T-helper 17 cell (primary cell): ENCODE data around the gene RASL11B. TPM values are rescaled to one million over a fixed set of nuclear protein-coding genes. Genes with fewer than 3 reads are reported as not detected.

Experiments
- ATAC-seq: fragments of 150-1000 bp; cut with Tn5 transposase; 2 replicates; pipeline ENCODE4 v1.10.0; 2021; ENCODE audit warnings: mild to moderate bottlenecking, moderate library complexity
- DNase-seq, 3 donors: peaks; one replicate each; pipeline versions ENCODE4 v3.0.0 to v3.0.0-alpha.2; 2020 to 2021
- H3K9me3 ChIP-seq: one replicate; pipeline ENCODE4 v1.7.0; 2013; ENCODE audit warnings: low read length, mild to moderate bottlenecking; ENCODE audit not compliant: control insufficient read depth, poor library complexity, severe bottlenecking
- H3K27ac Mint-ChIP-seq: one replicate; pipeline ENCODE4 v1.8.0; 2022; ENCODE audit warnings: mild to moderate bottlenecking, moderate library complexity, mixed read lengths
- H3K27me3 Mint-ChIP-seq: one replicate; pipeline ENCODE4 v1.8.0; 2022; ENCODE audit warnings: mixed read lengths
- H3K36me3 Mint-ChIP-seq: one replicate; pipeline ENCODE4 v1.8.0; 2022; ENCODE audit warnings: low read depth, mixed read lengths
- H3K4me1 Mint-ChIP-seq: one replicate; pipeline ENCODE4 v1.8.0; 2022; ENCODE audit warnings: mild to moderate bottlenecking, mixed read lengths
- H3K4me3 Mint-ChIP-seq: one replicate; pipeline ENCODE4 v1.8.0; 2022; ENCODE audit warnings: mild to moderate bottlenecking, moderate library complexity, mixed read lengths
- total RNA-seq, 4 donors: library from RNA in 2 of 4; stranded (reverse) in 2 of 4; gene quantifications; one replicate each; pipeline ENCODE4 v1.2.3 and lab custom pipeline; 2022 to 2026

The RASL11B gene
- total RNA-seq, 2 donors from 2014 or later: not detected

GRCh38 chr4:52837716-52838558, 24.2 kb upstream of the RASL11B start:
- Mint-ChIP-seq H3K36me3 (no peaks in the 10 kb centered on the region), H3K27ac (no peak overlapping the region)

GRCh38 chr4:52838729-52839586, 23.2 kb upstream of the RASL11B start:
- H3K27me3 Mint-ChIP-seq: peaks cover 24% of the 10 kb centered on the region
- H3K27ac Mint-ChIP-seq: no peak overlapping the region

More at GRCh38 chr4:52837716-52838558, 24.2 kb upstream of the RASL11B start:
- peaks cover 25% of the 10 kb centered on the region for H3K27me3 Mint-ChIP-seq
- no peaks in the 10 kb centered on the region for H3K4me1 Mint-ChIP-seq
- no peak for DNase-seq
- no peak overlapping the region for H3K4me3 Mint-ChIP-seq
- ATAC-seq: no peak
- H3K9me3 ChIP-seq: no peaks in the 10 kb centered on the region

GRCh38 chr4:52840531-52841370, 21.4 kb upstream of the RASL11B start:
- DNase-seq (no peak), ATAC-seq (no peak)
- Mint-ChIP-seq H3K4me3 (no peak overlapping the region), H3K36me3 (no peaks in the 10 kb centered on the region), H3K27ac (no peak overlapping the region), H3K4me1 (no peaks in the 10 kb centered on the region), H3K27me3 (peaks cover 23% of the 10 kb centered on the region)
- H3K9me3 ChIP-seq: no peaks in the 10 kb centered on the region

More at GRCh38 chr4:52838729-52839586, 23.2 kb upstream of the RASL11B start:
- Mint-ChIP-seq H3K4me1 (no peaks in the 10 kb centered on the region), H3K36me3 (no peaks in the 10 kb centered on the region), H3K4me3 (no peak overlapping the region)
- no peak for ATAC-seq
- H3K9me3 ChIP-seq: no peaks in the 10 kb centered on the region
- no peak for DNase-seq

GRCh38 chr4:52841682-52842456, 20.2 kb upstream of the RASL11B start:
- H3K9me3 ChIP-seq: no peaks in the 10 kb centered on the region
- Mint-ChIP-seq H3K4me3 (no peak overlapping the region), H3K27ac (no peak overlapping the region), H3K27me3 (peaks cover 34% of the 10 kb centered on the region), H3K36me3 (no peaks in the 10 kb centered on the region), H3K4me1 (no peaks in the 10 kb centered on the region)
- ATAC-seq: no peak
- no peak for DNase-seq

GRCh38 chr4:52842792-52843191, 19.3 kb upstream of the RASL11B start:
- no peak overlapping the region for H3K4me3 Mint-ChIP-seq
- no peak for ATAC-seq

GRCh38 chr4:52843351-52843750, 18.8 kb upstream of the RASL11B start:
- no peak for DNase-seq
- Mint-ChIP-seq H3K4me3 (no peak overlapping the region), H3K36me3 (no peaks in the 10 kb centered on the region), H3K27ac (no peak overlapping the region), H3K27me3 (peaks cover 28% of the 10 kb centered on the region), H3K4me1 (no peaks in the 10 kb centered on the region)
- no peaks in the 10 kb centered on the region for H3K9me3 ChIP-seq
- no peak for ATAC-seq

More at GRCh38 chr4:52842792-52843191, 19.3 kb upstream of the RASL11B start:
- Mint-ChIP-seq H3K27ac (no peak overlapping the region), H3K36me3 (no peaks in the 10 kb centered on the region), H3K4me1 (no peaks in the 10 kb centered on the region), H3K27me3 (peaks cover 34% of the 10 kb centered on the region)
- H3K9me3 ChIP-seq: no peaks in the 10 kb centered on the region
- no peak for DNase-seq

- Mint-ChIP-seq H3K4me3 (no peak overlapping the region), H3K36me3 (no peaks in the 10 kb centered on the region), H3K4me1 (no peaks in the 10 kb centered on the region), H3K27me3 (peaks cover 23% of the 10 kb centered on the region), H3K27ac (no peak overlapping the region)
- no peaks in the 10 kb centered on the region for H3K9me3 ChIP-seq
- peak; percentile 27 for ATAC-seq
- no peak for DNase-seq
Observed at GRCh38 chr4:52843958-52844357, 18.2 kb upstream of the RASL11B start.

GRCh38 chr4:52844596-52844995, 17.5 kb upstream of the RASL11B start:
- H3K4me1 Mint-ChIP-seq: no peaks in the 10 kb centered on the region

GRCh38 chr4:52846502-52846901, 15.6 kb upstream of the RASL11B start:
- Mint-ChIP-seq H3K36me3 (no peaks in the 10 kb centered on the region), H3K4me1 (no peaks in the 10 kb centered on the region), H3K27me3 (peaks cover 18% of the 10 kb centered on the region), H3K27ac (no peak overlapping the region), H3K4me3 (no peak overlapping the region)
- DNase-seq: no peak
- H3K9me3 ChIP-seq: no peaks in the 10 kb centered on the region
- no peak for ATAC-seq

More at GRCh38 chr4:52844596-52844995, 17.5 kb upstream of the RASL11B start:
- Mint-ChIP-seq H3K27me3 (peaks cover 18% of the 10 kb centered on the region), H3K36me3 (no peaks in the 10 kb centered on the region), H3K4me3 (no peak overlapping the region), H3K27ac (no peak overlapping the region)
- H3K9me3 ChIP-seq: no peaks in the 10 kb centered on the region
- ATAC-seq: no peak
- no peak for DNase-seq

- ATAC-seq (no peak), DNase-seq (no peak)
- H3K36me3 Mint-ChIP-seq: no peaks in the 10 kb centered on the region
- no peaks in the 10 kb centered on the region for H3K9me3 ChIP-seq
- H3K4me1 Mint-ChIP-seq: no peaks in the 10 kb centered on the region
- H3K4me3 Mint-ChIP-seq: no peak overlapping the region
- peaks cover 18% of the 10 kb centered on the region for H3K27me3 Mint-ChIP-seq
- H3K27ac Mint-ChIP-seq: no peak overlapping the region
Observed at GRCh38 chr4:52848254-52848653, 13.9 kb upstream of the RASL11B start.

GRCh38 chr4:52850406-52851124, 11.6 kb upstream of the RASL11B start:
- Mint-ChIP-seq H3K27ac (no peak overlapping the region), H3K36me3 (no peaks in the 10 kb centered on the region), H3K27me3 (peaks cover 12% of the 10 kb centered on the region), H3K4me1 (no peaks in the 10 kb centered on the region), H3K4me3 (no peak overlapping the region)
- H3K9me3 ChIP-seq: no peaks in the 10 kb centered on the region
- no peak for ATAC-seq
- no peak for DNase-seq

- H3K9me3 ChIP-seq: no peaks in the 10 kb centered on the region
- Mint-ChIP-seq H3K27ac (no peak overlapping the region), H3K27me3 (no peaks in the 10 kb centered on the region), H3K4me3 (no peak overlapping the region), H3K36me3 (no peaks in the 10 kb centered on the region), H3K4me1 (no peaks in the 10 kb centered on the region)
- ATAC-seq (no peak), DNase-seq (no peak)
Observed at GRCh38 chr4:52852041-52852440, 10.1 kb upstream of the RASL11B start.
